ENCODE results near the gene DCC.

- TF ChIP-seq MAX (IDR thresholded peaks at IDR 0.05) (no peak), REST (IDR thresholded peaks at IDR 0.05; ENCODE audit: low read depth) (no peak), POLR2A (IDR thresholded peaks at IDR 0.05; ENCODE audit: borderline replicate concordance, extremely low read depth, insufficient read depth, insufficient read length) (no peak)
- TF ChIP-seq, protein P1, sequence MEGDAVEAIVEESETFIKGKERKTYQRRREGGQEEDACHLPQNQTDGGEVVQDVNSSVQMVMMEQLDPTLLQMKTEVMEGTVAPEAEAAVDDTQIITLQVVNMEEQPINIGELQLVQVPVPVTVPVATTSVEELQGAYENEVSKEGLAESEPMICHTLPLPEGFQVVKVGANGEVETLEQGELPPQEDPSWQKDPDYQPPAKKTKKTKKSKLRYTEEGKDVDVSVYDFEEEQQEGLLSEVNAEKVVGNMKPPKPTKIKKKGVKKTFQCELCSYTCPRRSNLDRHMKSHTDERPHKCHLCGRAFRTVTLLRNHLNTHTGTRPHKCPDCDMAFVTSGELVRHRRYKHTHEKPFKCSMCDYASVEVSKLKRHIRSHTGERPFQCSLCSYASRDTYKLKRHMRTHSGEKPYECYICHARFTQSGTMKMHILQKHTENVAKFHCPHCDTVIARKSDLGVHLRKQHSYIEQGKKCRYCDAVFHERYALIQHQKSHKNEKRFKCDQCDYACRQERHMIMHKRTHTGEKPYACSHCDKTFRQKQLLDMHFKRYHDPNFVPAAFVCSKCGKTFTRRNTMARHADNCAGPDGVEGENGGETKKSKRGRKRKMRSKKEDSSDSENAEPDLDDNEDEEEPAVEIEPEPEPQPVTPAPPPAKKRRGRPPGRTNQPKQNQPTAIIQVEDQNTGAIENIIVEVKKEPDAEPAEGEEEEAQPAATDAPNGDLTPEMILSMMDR (IDR thresholded peaks at IDR 0.05 in 2 of 3, conservative IDR thresholded peaks at IDR 0.05 in 1 of 3; ENCODE audit: borderline replicate concordance in 1 of 3, insufficient read depth in 1 of 3, low read depth in 2 of 3, low read length in 2 of 3) = no peak
These were observed 475.7 kb downstream of the DCC start for GRCh38 chr18:52815651-52816050.

All from HCT116 (cell line).